SK-N-SH (cell line): Measurements from ENCODE around the gene APOE. TPM values are rescaled to one million over a fixed set of nuclear protein-coding genes. Genes with fewer than 3 reads are reported as not detected.
"Not testable (repeated sequence)": the region's sequence is repeated elsewhere in the genome, so short reads cannot be mapped to it uniquely, and the experiment has no call there.

ENCODE experiments used
- CTCF ChIA-PET: fragments of 300-600, 350-600 bp; formaldehyde crosslinking; extraction: SDS; loops from one replicate; lab custom pipeline; 2021; lab: Yijun Ruan, JAX
- POLR2A ChIA-PET: fragments of 350-600 bp; sonication (Branson Sonifier 250); formaldehyde crosslinking; extraction: SDS; loops from one replicate; lab custom pipeline; 2020; ENCODE audit warnings: antibody characterized with exemption, inconsistent platforms; lab: Yijun Ruan, JAX
- DNase-seq: peaks from one replicate; pipeline ENCODE4 v3.0.0; 2012
- H2AFZ ChIP-seq: fragments of 200-600 bp; sonication (generic); 2 replicates; pipeline ENCODE4 v1.8.1; 2016; ENCODE audit warnings: antibody characterized with exemption, mild to moderate bottlenecking, low read depth
- H3F3A ChIP-seq: fragments of 200-600 bp; sonication (generic); replicated peaks from 2 replicates; pipeline ENCODE3; 2016; ENCODE audit warnings: antibody characterized with exemption, mild to moderate bottlenecking; ENCODE audit not compliant: insufficient read depth
- H3K27ac ChIP-seq, 2 experiments: fragments of 200-500 bp in 1 of 2; fragments of 200-600 bp in 1 of 2; sonication (Bioruptor generic) in 1 of 2; sonication (generic), shearing (Covaris generic) in 1 of 2; 2 replicates each; pipeline versions ENCODE4 v1.5.1 to v1.6.1; 2014 to 2016; ENCODE audit warnings: low read depth in 2 of 2, inconsistent platforms in 1 of 2, low read length in 1 of 2, mild to moderate bottlenecking in 1 of 2, mixed read lengths in 1 of 2
- H3K27me3 ChIP-seq: fragments of 200-600 bp; sonication (generic), shearing (Covaris generic); 2 replicates; pipeline ENCODE4 v1.6.1; 2016; ENCODE audit warnings: mixed run types; ENCODE audit not compliant: insufficient read depth
- H3K36me3 ChIP-seq, 2 experiments: fragments of 200-500 bp in 1 of 2; fragments of 200-600 bp in 1 of 2; sonication (Bioruptor generic) in 1 of 2; sonication (generic) in 1 of 2; replicated peaks in 1 of 2; 2 replicates each; pipeline versions ENCODE3 to v1.5.1; 2014 to 2016; ENCODE audit warnings: low read length in 1 of 2, mild to moderate bottlenecking in 1 of 2; ENCODE audit not compliant: insufficient read depth in 2 of 2, control insufficient read depth in 1 of 2
- H3K4me1 ChIP-seq, 2 experiments: fragments of 200-500 bp in 1 of 2; fragments of 200-600 bp in 1 of 2; sonication (Bioruptor generic) in 1 of 2; sonication (generic), shearing (Covaris generic) in 1 of 2; 2 replicates each; pipeline versions ENCODE4 v1.5.1 to v1.6.1; 2014 to 2016; ENCODE audit warnings: low read depth in 1 of 2, low read length in 1 of 2, mixed run types in 1 of 2; ENCODE audit not compliant: insufficient read depth in 2 of 2, control insufficient read depth in 1 of 2
- H3K4me2 ChIP-seq: fragments of 200-600 bp; sonication (generic), shearing (Covaris generic); 2 replicates; pipeline ENCODE4 v1.6.1; 2017; ENCODE audit warnings: mixed run types
- H3K4me3 ChIP-seq, 2 experiments: fragments of 200-500 bp in 1 of 2; fragments of 200-600 bp in 1 of 2; sonication (Bioruptor generic) in 1 of 2; sonication (generic), shearing (Covaris generic) in 1 of 2; 2 replicates each; pipeline versions ENCODE4 v1.5.1 to v1.8.1; 2014 to 2016; ENCODE audit warnings: low read depth in 2 of 2, inconsistent platforms in 1 of 2, low read length in 1 of 2, mild to moderate bottlenecking in 1 of 2, mixed read lengths in 1 of 2, moderate library complexity in 1 of 2
- H3K79me2 ChIP-seq: fragments of 200-600 bp; sonication (generic); 2 replicates; pipeline ENCODE4 v1.8.1; 2017; ENCODE audit warnings: mild to moderate bottlenecking; ENCODE audit not compliant: insufficient read depth
- H3K9ac ChIP-seq: fragments of 200-600 bp; sonication (generic); 2 replicates; pipeline ENCODE4 v1.6.1; 2017; ENCODE audit warnings: mixed run types
- H3K9me2 ChIP-seq: fragments of 200-600 bp; sonication (generic); 2 replicates; pipeline ENCODE4 v1.6.1; 2017; ENCODE audit warnings: mixed run types
- H3K9me3 ChIP-seq: fragments of 200-600 bp; sonication (generic); 2 replicates; pipeline ENCODE4 v1.6.1; 2017; ENCODE audit warnings: mixed run types, mild to moderate bottlenecking, moderate library complexity
- H4K20me1 ChIP-seq: fragments of 200-600 bp; sonication (generic); 2 replicates; pipeline ENCODE4 v1.6.1; 2017; ENCODE audit warnings: mild to moderate bottlenecking, mixed run types; ENCODE audit not compliant: insufficient read depth
- CTCF ChIP-seq: fragments of 200-600 bp; sonication (generic); IDR thresholded peaks from 2 replicates; pipeline ENCODE4 v1.6.1; 2017; ENCODE audit warnings: antibody characterized with exemption, mild to moderate bottlenecking, moderate library complexity
- ELF1 ChIP-seq: IDR thresholded peaks from 2 replicates; pipeline ENCODE4 v1.4.0; 2012
- FOXJ3 ChIP-seq: sonication (generic); formaldehyde crosslinking; IDR thresholded peaks from 2 replicates; pipeline ENCODE4 v1.5.1; 2020; ENCODE audit warnings: mild to moderate bottlenecking, missing genetic modification reagents
- FOXM1 ChIP-seq: IDR thresholded peaks from 2 replicates; pipeline ENCODE4 v1.4.0; 2012; ENCODE audit warnings: low read depth, mild to moderate bottlenecking
- GABPA ChIP-seq: IDR thresholded peaks from 2 replicates; pipeline ENCODE4 v1.4.0; 2012; ENCODE audit warnings: low read depth, mild to moderate bottlenecking
- GATA2 ChIP-seq: sonication (generic); formaldehyde crosslinking; IDR thresholded peaks from 2 replicates; pipeline ENCODE4 v1.5.0; 2020; ENCODE audit warnings: mild to moderate bottlenecking, missing genetic modification reagents
- JUND ChIP-seq: IDR thresholded peaks from 2 replicates; pipeline ENCODE4 v1.4.0; 2012
- MEF2A ChIP-seq: IDR thresholded peaks from 2 replicates; pipeline ENCODE4 v1.4.0; 2012; ENCODE audit warnings: low read depth, borderline replicate concordance
- MXI1 ChIP-seq: IDR thresholded peaks from 2 replicates; pipeline ENCODE4 v1.6.1; 2012; ENCODE audit warnings: mild to moderate bottlenecking, low read depth, low read length, improper control_type of control experiment
- NFIC ChIP-seq: IDR thresholded peaks from 2 replicates; pipeline ENCODE4 v1.4.0; 2012; ENCODE audit warnings: borderline replicate concordance
- NRF1 ChIP-seq: IDR thresholded peaks from 2 replicates; pipeline ENCODE4 v1.6.1; 2012; ENCODE audit warnings: low read depth, mild to moderate bottlenecking, low read length
- PBX3 ChIP-seq: IDR thresholded peaks from 2 replicates; pipeline ENCODE4; 2012
- POLR2AphosphoS5 ChIP-seq: IDR thresholded peaks from 2 replicates; pipeline ENCODE4 v1.6.1; 2012; ENCODE audit warnings: low read depth, low read length
- RFX5 ChIP-seq: IDR thresholded peaks from 2 replicates; pipeline ENCODE4 v1.6.1; 2012; ENCODE audit warnings: mild to moderate bottlenecking, improper control_type of control experiment, low read length
- RXRA ChIP-seq: IDR thresholded peaks from 2 replicates; pipeline ENCODE4 v1.4.0; 2012; ENCODE audit warnings: low read depth, mild to moderate bottlenecking, borderline replicate concordance
- SMC3 ChIP-seq: IDR thresholded peaks from 2 replicates; pipeline ENCODE4 v1.6.1; 2012; ENCODE audit warnings: low read depth, low read length, improper control_type of control experiment
- TCF12 ChIP-seq: IDR thresholded peaks from 2 replicates; pipeline ENCODE4 v1.4.0; 2012
- TEAD4 ChIP-seq: IDR thresholded peaks from 2 replicates; pipeline ENCODE4 v1.4.0; 2012; ENCODE audit warnings: mild to moderate bottlenecking, borderline replicate concordance; ENCODE audit not compliant: insufficient read depth
- USF2 ChIP-seq: fragments of 150-350 bp; IDR thresholded peaks from 2 replicates; pipeline ENCODE4 v1.6.1; 2017; ENCODE audit warnings: antibody characterized with exemption, low read length, low read depth, borderline replicate concordance
- WGBS: methylation state at CpG from one replicate; pipeline ENCODE4 v1.1.6; 2017; ENCODE audit warnings: low lambda C conversion rate; 5-methylcytosine and 5-hydroxymethylcytosine counted together
- polyA plus RNA-seq, 3 experiments: library from polyadenylated mRNA; depleted of rRNA; stranded (reverse); fragments of >200 nt; gene quantifications; 2 replicates each; pipeline ENCODE4 v1.2.3, GENCODE V29; 2012

Gene APOE
- polyA plus RNA-seq, 1 of the 3 experiments (the other 2 are of a cell fraction) = 56.0 TPM

GRCh38 chr19:44909775-44910174 is 4.2 kb downstream of the APOE start:
- ChIA-PET POLR2A (interaction anchor here (1.2 kb wide), 1 partner anchor 39 kb away, joined by 3 read pairs; no protein-coding TSS in a partner anchor), CTCF (interaction anchor here (6.2 kb wide), 1 partner anchor 41 kb away, joined by 57 read pairs; no protein-coding TSS in a partner anchor)
- TF ChIP-seq NFIC (no peak), MXI1 (no peak), PBX3 (no peak), JUND (no peak), GATA2 (CRISPR knock-in tag) (no peak), FOXJ3 (CRISPR knock-in tag) (no peak)
- H3K4me2 ChIP-seq = no peak overlapping the region; the same call in 1 of the 2 replicates
- no peaks in the 10 kb centered on the region for H3K79me2 ChIP-seq
- H3F3A ChIP-seq = peaks cover 5% of the 10 kb centered on the region
- H3K27ac ChIP-seq = no peak overlapping the region; a peak in 1 of 4 replicates
- H3K36me3 ChIP-seq = no peaks in the 10 kb centered on the region
- H3K9me2 ChIP-seq = no peaks in the 10 kb centered on the region
- WGBS = 100% methylated on average over 4 of the region's 5 CpGs
- H2AFZ ChIP-seq = no peak overlapping the region
- H3K4me1 ChIP-seq = peaks cover 4 to 12% of the 10 kb centered on the region in 2 experiments; a peak in 1 of 4 replicates
- no peak for DNase-seq
- no peaks in the 10 kb centered on the region for H4K20me1 ChIP-seq
- H3K27me3 ChIP-seq = no peaks in the 10 kb centered on the region
- no peak overlapping the region for H3K9ac ChIP-seq
- no peaks in the 10 kb centered on the region for H3K9me3 ChIP-seq
- H3K4me3 ChIP-seq = no peak overlapping the region

- H3K27ac ChIP-seq, POLR2A ChIA-PET, H3K27me3 ChIP-seq, H3K4me3 ChIP-seq, H3K79me2 ChIP-seq, H3K9me2 ChIP-seq, H2AFZ ChIP-seq, H3K9ac ChIP-seq, H3K9me3 ChIP-seq, H3K4me2 ChIP-seq, H4K20me1 ChIP-seq, H3F3A ChIP-seq, DNase-seq, H3K4me1 ChIP-seq, H3K36me3 ChIP-seq: not testable (repeated sequence)
- 97% methylated on average over 6 of the region's 6 CpGs for WGBS
- CTCF ChIA-PET = interaction anchor here (0.6 to 6.2 kb wide), 6 partner anchors 8 to 419 kb away, joined by 3 to 57 read pairs (median 6); no protein-coding TSS in a partner anchor
Observed at GRCh38 chr19:44911896-44912295, 6.3 kb downstream of the APOE start.

GRCh38 chr19:44912854-44913253 is 7.3 kb downstream of the APOE start:
- no peak overlapping the region for H2AFZ ChIP-seq
- WGBS = 61% methylated on average over 5 of the region's 6 CpGs
- H3K9me2 ChIP-seq = no peaks in the 10 kb centered on the region

More at GRCh38 chr19:44912854-44913253, 7.3 kb downstream of the APOE start:
- POLR2A ChIA-PET = interaction anchor here (0.6 kb wide), 1 partner anchor 154 kb away, joined by 3 read pairs; no protein-coding TSS in a partner anchor
- Histone ChIP-seq H3F3A (peaks cover 5% of the 10 kb centered on the region), H3K36me3 (no peaks in the 10 kb centered on the region), H4K20me1 (no peaks in the 10 kb centered on the region), H3K79me2 (no peaks in the 10 kb centered on the region), H3K4me3 (no peak overlapping the region), H3K9ac (no peak overlapping the region), H3K4me2 (no peak overlapping the region), H3K4me1 (peaks cover 4% of the 10 kb centered on the region in 2 experiments; a peak in 1 of 4 replicates), H3K9me3 (no peaks in the 10 kb centered on the region), H3K27me3 (no peaks in the 10 kb centered on the region), H3K27ac (no peak overlapping the region)
- TF ChIP-seq MEF2A = no peak
- TF ChIP-seq SMC3 = no peak
- TF ChIP-seq GABPA = no peak
- TF ChIP-seq CTCF = no peak
- no peak for TF ChIP-seq POLR2AphosphoS5
- TF ChIP-seq NRF1 = no peak
- no peak for TF ChIP-seq FOXM1
- TF ChIP-seq JUND = no peak
- TF ChIP-seq RFX5 = no peak
- no peak for TF ChIP-seq MXI1
- no peak for TF ChIP-seq RXRA
- TF ChIP-seq USF2 = no peak
- TF ChIP-seq PBX3 = no peak
- TF ChIP-seq ELF1 = no peak
- no peak for TF ChIP-seq TCF12
- no peak for TF ChIP-seq TEAD4
- CTCF ChIA-PET = interaction anchor here (2.3 to 6.2 kb wide), 2 partner anchors 9 to 38 kb away, joined by 12 to 57 read pairs; no protein-coding TSS in a partner anchor
- DNase-seq = no peak
